Liver (tissue), 3 donors: ENCODE data around the gene HIPK1.

Experiments used
- CTCF ChIP-seq: fragments of 150-350 bp; IDR thresholded peaks from 2 replicates; pipeline ENCODE4 v1.5.1; 2017; ENCODE audit warnings: improper control_type of control experiment, low read depth, low read length; ENCODE audit not compliant: missing input control
- FOXA2 ChIP-seq: IDR thresholded peaks from 2 replicates; pipeline ENCODE4 v1.6.1; 2016; ENCODE audit warnings: antibody characterized with exemption
- SP1 ChIP-seq: IDR thresholded peaks from 2 replicates; pipeline ENCODE4 v1.6.1; 2018; ENCODE audit warnings: antibody characterized with exemption, mild to moderate bottlenecking
- TAF1 ChIP-seq: conservative IDR thresholded peaks from 2 replicates; pipeline ENCODE4 v1.6.1; 2016; ENCODE audit warnings: antibody characterized with exemption, mild to moderate bottlenecking
- TF ChIP-seq, protein P1 (sequence below): IDR thresholded peaks from 2 replicates; pipeline ENCODE4 v1.6.1; 2016; ENCODE audit warnings: antibody characterized with exemption, mild to moderate bottlenecking
- donor health status: healthy.
- donor health status: healthy.

GRCh38 chr1:114008480-114008941, 79.4 kb downstream of the HIPK1 start:
- TF ChIP-seq CTCF (no peak), TAF1 (no peak), FOXA2 (no peak), SP1 (no peak)
- TF ChIP-seq, protein P1, sequence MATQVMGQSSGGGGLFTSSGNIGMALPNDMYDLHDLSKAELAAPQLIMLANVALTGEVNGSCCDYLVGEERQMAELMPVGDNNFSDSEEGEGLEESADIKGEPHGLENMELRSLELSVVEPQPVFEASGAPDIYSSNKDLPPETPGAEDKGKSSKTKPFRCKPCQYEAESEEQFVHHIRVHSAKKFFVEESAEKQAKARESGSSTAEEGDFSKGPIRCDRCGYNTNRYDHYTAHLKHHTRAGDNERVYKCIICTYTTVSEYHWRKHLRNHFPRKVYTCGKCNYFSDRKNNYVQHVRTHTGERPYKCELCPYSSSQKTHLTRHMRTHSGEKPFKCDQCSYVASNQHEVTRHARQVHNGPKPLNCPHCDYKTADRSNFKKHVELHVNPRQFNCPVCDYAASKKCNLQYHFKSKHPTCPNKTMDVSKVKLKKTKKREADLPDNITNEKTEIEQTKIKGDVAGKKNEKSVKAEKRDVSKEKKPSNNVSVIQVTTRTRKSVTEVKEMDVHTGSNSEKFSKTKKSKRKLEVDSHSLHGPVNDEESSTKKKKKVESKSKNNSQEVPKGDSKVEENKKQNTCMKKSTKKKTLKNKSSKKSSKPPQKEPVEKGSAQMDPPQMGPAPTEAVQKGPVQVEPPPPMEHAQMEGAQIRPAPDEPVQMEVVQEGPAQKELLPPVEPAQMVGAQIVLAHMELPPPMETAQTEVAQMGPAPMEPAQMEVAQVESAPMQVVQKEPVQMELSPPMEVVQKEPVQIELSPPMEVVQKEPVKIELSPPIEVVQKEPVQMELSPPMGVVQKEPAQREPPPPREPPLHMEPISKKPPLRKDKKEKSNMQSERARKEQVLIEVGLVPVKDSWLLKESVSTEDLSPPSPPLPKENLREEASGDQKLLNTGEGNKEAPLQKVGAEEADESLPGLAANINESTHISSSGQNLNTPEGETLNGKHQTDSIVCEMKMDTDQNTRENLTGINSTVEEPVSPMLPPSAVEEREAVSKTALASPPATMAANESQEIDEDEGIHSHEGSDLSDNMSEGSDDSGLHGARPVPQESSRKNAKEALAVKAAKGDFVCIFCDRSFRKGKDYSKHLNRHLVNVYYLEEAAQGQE, result no peak
